NOMO-1 (cell line): ENCODE measurements around the gene UVRAG.
"Not testable (repeated sequence)": the region's sequence is repeated elsewhere in the genome, so short reads cannot be mapped to it uniquely, and the experiment has no call there.

Experiments used
- DNase-seq, 2 experiments: peaks; one replicate each; lab custom pipeline; 2025; ENCODE audit not compliant: unreplicated experiment in 2 of 2; lab: John Stamatoyannopoulos, UW

Gene UVRAG

GRCh38 chr11:76048763-76049162 lies 233.8 kb downstream of the UVRAG start:
- no peak for DNase-seq

DNA sequence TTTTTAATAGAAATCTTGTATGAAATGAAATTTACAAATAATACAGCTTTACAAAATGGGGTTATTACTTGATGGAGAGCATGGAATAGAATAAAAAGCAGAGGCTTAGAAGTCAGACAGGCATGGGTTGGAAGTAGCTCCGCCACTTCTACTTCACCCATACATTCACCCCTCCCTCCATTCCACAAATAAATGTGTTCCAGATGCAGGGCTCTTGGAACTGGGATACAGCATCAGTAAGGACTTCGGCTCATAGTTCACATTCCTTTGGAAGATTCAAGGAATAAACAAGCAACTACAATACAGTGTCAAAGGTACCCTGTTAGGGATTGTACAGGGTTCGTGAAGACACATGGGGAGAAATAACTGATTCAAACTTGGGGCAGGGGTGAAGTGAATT lies 234.5 kb downstream of the UVRAG start:
- no peak for DNase-seq

DNA sequence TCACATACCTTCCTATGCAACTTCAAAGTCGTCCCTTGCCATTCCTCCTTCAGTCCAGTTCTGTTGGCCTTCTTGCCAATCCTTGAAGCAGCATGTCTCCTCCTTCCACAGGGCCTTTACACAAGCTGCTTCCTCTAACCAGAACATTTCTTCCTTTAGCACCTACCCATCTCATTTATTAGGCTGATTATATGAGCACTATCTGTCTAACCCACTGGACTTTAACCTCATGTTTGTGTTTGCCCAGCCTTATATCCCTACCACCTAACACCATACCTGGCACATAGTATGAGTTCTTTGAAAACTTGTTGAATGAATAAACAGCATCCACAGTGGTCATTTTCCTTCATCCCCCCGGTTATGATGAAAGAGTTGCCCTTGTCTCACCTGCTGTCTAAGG lies 236.9 kb downstream of the UVRAG start:
- DNase-seq: no peak

GRCh38 chr11:76054330-76054729 lies 239.3 kb downstream of the UVRAG start:
- no peak for DNase-seq

DNA sequence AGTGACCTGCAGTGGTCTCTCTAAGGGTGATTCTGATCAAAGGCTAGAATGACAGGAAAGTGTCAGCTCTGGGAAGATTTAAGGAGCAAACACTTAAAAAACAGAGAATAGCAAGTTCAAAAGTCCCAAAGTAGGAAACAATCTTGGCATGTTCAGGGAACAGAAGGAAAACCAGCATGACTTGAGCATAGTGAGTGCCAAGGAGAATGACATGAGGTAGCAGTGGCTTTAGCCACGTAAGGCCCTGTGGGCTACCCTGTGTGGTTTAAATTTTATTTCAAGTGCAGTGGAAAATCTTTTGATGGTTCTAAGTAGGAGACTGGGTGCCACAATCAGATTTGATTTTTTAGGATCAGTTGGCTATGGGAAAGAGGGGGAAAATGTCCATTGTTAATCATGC lies 241.9 kb downstream of the UVRAG start:
- DNase-seq: no peak

DNA sequence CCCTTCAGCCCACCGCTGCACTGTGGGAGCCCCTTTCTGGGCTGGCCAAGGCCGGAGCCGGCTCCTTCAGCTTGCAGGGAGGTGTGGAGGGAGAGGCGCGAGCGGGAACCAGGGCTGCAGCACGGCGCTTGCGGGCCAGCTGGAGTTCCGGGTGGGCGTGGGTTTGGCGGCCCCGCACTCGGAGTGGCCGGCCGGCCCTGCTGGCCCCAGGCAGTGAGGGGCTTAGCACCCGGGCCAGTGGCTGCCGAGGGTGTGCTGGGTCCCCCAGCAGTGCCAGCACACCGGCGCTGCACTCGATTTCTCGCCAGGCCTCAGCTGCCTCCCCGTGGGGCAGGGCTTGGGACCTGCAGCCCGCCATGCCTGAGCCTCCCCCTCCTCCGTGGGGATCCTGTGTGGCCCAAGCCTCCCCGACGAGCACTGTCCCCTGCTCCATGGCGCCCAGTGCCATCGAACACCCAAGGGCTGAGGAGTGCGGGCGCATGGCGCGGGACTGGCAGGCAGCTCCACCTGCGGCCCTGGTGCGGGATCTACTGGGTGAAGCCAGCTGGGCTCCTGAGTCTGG lies 245.5 kb downstream of the UVRAG start:
- not testable (repeated sequence) for DNase-seq

DNA sequence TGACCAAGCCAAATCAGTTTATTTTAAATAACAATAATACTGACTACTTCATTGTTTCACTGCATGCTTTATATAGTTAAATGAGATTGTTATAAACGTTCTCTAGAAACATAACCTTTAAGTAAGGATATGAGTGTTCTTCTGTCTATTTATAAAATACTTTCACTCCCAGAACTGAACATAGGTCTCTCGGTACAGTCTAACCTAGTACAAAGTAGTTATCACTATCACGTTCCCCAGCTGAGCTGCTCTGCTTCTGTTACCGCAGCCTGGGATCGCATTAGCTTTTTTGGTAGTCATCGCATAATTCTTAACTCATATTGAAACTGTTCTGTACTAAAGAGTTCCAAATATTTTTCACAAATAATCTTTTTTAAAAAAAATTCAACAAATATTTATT lies 247.7 kb downstream of the UVRAG start:
- DNase-seq: no peak

DNA sequence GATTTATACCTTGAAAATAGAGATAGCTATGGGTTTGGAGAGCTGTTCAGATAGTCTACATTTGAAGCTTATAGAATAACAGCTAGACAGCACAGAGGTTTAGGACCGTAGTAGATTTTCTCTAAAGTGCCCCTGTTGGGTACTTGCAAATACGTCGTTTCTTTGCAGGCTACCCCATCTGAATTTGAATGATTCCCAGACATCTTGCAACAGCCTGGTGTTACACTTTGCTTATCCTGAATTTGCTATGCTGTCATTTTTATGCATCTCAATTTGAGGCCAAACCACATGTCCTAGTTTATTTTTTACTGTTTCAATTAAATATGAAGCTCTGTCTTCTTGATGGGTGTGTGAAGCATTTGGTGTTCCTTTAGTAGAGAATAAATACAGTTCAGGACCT lies 249.2 kb downstream of the UVRAG start:
- no peak for DNase-seq

- no peak for DNase-seq
These were observed 252.1 kb downstream of the UVRAG start for GRCh38 chr11:76067099-76067498.

DNA sequence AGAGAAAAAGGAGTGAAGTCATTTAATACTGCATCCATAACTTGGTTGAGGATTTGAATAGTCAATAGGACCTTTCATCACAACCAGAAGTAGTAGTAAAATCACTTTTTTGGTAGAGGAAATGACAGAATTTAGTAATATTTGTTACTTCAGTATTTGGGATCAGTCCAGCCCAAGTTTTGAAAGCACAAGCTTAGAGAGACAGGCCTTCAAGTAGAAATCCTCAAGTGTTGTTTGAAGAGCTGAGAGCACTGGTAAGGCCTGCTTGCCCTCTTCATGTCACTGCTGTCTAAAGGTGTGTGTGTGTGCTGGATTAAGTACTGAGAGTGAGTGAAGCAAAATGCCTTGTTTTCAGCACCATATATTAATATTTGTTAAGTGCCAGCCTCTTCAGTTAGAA lies 254.0 kb downstream of the UVRAG start:
- DNase-seq: no peak

- peak in 1 of 2 experiments; percentile 57 for DNase-seq
These were observed 256.1 kb downstream of the UVRAG start for GRCh38 chr11:76071090-76071489.

- no peak for DNase-seq
These were observed 258.7 kb downstream of the UVRAG start for GRCh38 chr11:76073724-76074123.

DNA sequence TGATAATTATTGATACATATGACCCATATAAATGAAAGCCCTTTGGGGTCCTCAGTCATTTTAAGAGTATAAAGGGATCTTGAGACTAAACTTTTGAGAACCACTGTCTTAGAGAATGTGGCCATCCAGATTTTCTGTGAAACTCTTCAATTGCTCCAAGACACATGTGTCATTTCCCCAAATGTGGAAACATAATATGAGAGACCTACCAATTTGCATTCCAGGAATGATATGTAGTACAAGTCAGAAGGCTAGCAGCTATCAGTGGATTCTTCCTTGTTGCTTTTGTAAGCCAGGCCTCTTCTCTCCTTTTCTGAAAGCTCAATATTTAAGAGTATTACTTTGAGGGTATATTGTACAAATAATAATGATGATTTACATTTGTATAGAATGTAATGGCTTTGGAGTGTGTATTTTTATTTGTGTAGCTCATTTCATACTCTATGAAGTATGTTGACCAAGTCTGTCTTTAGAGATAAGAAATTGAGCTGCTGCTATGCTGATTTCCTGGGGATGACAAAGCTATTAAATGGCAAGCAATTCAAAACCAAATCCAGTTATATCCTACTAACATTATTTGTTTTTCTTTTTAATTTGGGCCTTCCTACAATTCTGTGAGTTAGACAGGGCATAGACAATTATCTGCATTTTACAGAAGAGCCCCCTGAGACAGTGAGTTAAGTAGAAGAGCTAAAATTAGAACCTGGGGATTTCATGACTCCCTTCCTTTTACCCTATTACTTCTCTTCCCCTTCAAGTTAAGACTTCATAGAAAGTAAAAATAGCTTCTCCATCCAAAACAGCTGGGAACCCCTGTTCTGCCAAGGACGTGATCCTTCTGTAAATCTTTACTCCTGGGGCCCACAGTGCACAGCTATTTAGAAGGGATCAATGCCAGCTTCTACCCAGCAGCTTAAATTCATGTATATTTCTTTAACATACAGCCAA lies 259.4 kb downstream of the UVRAG start:
- DNase-seq: no peak

DNA sequence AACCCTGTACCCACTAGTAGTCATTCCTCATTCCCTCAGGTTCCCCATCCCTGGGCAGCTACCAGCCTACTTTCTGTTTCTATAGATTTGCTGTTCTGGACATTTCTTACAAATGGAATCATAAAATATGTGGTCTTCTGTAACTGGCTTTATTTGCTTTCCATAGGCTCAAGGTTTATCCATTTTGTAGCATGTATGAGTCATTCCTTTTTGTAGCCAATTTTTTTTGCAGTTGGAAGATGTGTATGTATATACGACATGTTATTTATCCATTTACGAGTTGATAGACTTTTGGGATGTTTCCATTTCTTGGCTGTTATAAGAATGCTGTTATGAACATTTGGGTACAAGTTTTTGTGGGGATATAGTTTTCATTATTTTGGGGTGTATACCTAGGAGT lies 260.7 kb downstream of the UVRAG start:
- no peak for DNase-seq

GRCh38 chr11:76076253-76076652 lies 261.2 kb downstream of the UVRAG start:
- not testable (repeated sequence) for DNase-seq

DNA sequence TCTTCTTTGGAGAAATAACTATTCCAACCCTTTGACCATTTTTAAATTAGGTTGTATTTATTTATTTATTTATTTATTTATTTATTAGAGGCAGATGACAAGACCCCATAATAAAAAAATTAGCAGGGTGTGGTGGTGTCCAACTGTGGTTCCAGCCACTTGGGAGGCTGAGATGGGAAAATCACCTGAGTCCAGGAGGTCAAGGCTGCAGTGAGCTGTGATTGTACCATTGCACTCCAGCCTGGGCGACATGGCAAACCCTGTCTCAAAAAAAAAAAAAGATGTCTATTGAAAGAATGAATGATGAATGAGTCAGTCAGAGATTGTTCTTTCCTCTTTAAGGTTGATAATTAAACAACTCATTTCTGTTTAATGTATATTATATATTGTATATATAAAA lies 261.7 kb downstream of the UVRAG start:
- no peak for DNase-seq

GRCh38 chr11:76077575-76078150 lies 262.7 kb downstream of the UVRAG start:
- DNase-seq: peak; percentile 25 to 67

DNA sequence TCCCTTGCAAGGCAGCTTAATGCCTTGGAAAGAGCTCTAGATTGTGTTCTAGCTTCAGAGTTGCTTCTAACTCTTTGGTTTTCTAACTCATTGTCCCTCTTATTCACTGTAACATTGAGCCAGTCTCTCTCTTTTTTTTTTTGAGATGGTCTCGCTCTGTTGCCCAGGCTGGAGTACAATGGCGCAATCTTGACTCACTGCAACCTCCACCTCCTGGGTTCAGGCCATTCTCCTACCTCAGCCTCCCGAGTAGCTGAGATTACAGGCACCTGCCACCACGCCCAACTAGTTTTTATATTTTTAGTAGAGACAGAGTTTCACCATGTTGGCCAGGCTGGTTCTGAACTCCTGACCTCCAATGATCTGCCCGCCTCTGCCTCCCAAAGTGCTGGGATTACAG lies 266.1 kb downstream of the UVRAG start:
- not testable (repeated sequence) for DNase-seq

GRCh38 chr11:76083563-76084451 lies 268.8 kb downstream of the UVRAG start:
- DNase-seq: no peak

GRCh38 chr11:76085270-76085669 lies 270.3 kb downstream of the UVRAG start:
- no peak for DNase-seq
